A673 (cell line): ENCODE results near the gene DNAJB12. TPM values are rescaled to one million over a fixed set of nuclear protein-coding genes. Genes with fewer than 3 reads are reported as not detected.

Experiments
- BruUV-seq: library from RNA; stranded (reverse); fragments of 400-500 nt; replicated peaks from 2 replicates; lab custom pipeline; 2021; lab: Mats Ljungman, UMichigan
- CTCF ChIA-PET: fragments of 300-600 bp; sonication (Branson Sonifier 250); formaldehyde crosslinking; loops from one replicate; lab custom pipeline; 2022; ENCODE audit warnings: antibody characterized with exemption; lab: Charles Lee
- POLR2A ChIA-PET: fragments of 300-600 bp; sonication (Branson Sonifier 250); formaldehyde crosslinking; loops from one replicate; lab custom pipeline; 2022; ENCODE audit warnings: antibody characterized with exemption; ENCODE audit not compliant: low non-redundant PET; lab: Charles Lee
- DNase-seq: peaks from one replicate; pipeline ENCODE4 v3.0.0-alpha.2; 2015; ENCODE audit warnings: low spot score
- H3K27ac ChIP-seq: fragments of 200-600 bp; sonication (generic); 2 replicates; pipeline ENCODE4 v1.5.1; 2016; ENCODE audit warnings: mixed run types, low read depth, mild to moderate bottlenecking, mixed read lengths, antibody characterized with exemption, low read length; ENCODE audit not compliant: poor library complexity, severe bottlenecking
- H3K27me3 ChIP-seq: fragments of 200-600 bp; sonication (generic); replicated peaks from 2 replicates; pipeline ENCODE4 v1.6.1; 2017; ENCODE audit warnings: mixed run types, low read depth, mild to moderate bottlenecking, mixed read lengths, antibody characterized with exemption, low read length; ENCODE audit not compliant: insufficient read depth, poor library complexity
- H3K36me3 ChIP-seq: fragments of 200-600 bp; sonication (generic); 2 replicates; pipeline ENCODE4 v1.6.1; 2016; ENCODE audit warnings: mixed run types, mild to moderate bottlenecking, mixed read lengths, antibody characterized with exemption, low read length; ENCODE audit not compliant: insufficient read depth, poor library complexity, severe bottlenecking
- H3K4me1 ChIP-seq: fragments of 200-600 bp; sonication (generic); 2 replicates; pipeline ENCODE4 v1.6.1; 2017; ENCODE audit warnings: mixed run types, mild to moderate bottlenecking, mixed read lengths, antibody characterized with exemption, low read length; ENCODE audit not compliant: insufficient read depth, poor library complexity, severe bottlenecking
- H3K4me3 ChIP-seq: fragments of 200-600 bp; sonication (generic); 2 replicates; pipeline ENCODE4 v1.5.1; 2016; ENCODE audit warnings: low read depth, mixed run types, mild to moderate bottlenecking, mixed read lengths, low read length; ENCODE audit not compliant: poor library complexity, severe bottlenecking
- H3K9me3 ChIP-seq: fragments of 200-600 bp; sonication (generic); 2 replicates; pipeline ENCODE4 v1.6.1; 2016; ENCODE audit warnings: mixed run types, low read depth, mild to moderate bottlenecking, mixed read lengths, antibody characterized with exemption, low read length; ENCODE audit not compliant: poor library complexity, severe bottlenecking
- EZH2 ChIP-seq: fragments of 200-600 bp; sonication (generic); IDR thresholded peaks from 2 replicates; pipeline ENCODE4 v1.6.1; 2017; ENCODE audit warnings: borderline replicate concordance, low read depth, mild to moderate bottlenecking, mixed read lengths, antibody characterized with exemption, low read length; ENCODE audit not compliant: poor library complexity, severe bottlenecking
- intact Hi-C: fragments of 100-400 bp; cut with micrococcal nuclease; formaldehyde crosslinking; loops from one replicate; pipeline ENCODE4 v1.10.0; 2022; ENCODE audit not compliant: unreplicated experiment
- total RNA-seq: library from RNA; stranded (reverse); gene quantifications from 2 replicates; pipeline ENCODE4 v1.2.3, GENCODE V29; 2021
- TF ChIP-seq, protein P1 (sequence below): fragments of 300-800, 200-600 bp; sonication (generic); conservative IDR thresholded peaks from 2 replicates; pipeline ENCODE4 v1.5.1; 2017; ENCODE audit warnings: low read depth, mild to moderate bottlenecking, antibody characterized with exemption, low read length, moderate library complexity, mixed read lengths

The DNAJB12 gene
- total RNA-seq, 1 experiment from 2014 or later = 29.5 TPM

DNA sequence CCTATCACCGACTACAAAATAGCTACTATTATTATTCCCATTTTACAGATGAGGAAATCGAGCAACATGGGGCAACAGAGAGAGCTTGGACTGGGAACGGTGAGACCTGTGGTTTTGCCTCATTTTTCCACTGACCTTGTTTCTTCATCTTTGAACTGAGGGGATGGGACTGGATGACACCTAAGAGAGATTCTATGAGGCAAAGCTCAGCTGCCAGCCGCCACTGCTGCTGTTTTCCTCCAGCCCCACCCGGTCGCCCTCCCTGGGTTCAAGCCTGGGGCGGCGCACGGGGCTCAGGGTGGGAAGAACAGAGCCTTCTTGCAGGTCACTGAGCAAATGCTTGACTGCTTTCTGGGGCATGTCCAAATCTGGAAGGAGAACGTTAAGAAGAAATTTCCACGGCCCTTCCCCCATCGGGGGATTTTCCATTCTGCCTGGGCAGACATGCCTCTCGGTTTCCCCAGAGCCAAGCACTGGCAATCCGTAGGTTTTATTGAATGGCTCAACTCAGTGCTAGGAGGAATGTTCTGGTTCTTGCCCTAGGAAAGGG is 68.7 kb downstream of the DNAJB12 start:
- BruUV-seq = no TSS peak
- TF ChIP-seq, protein P1, sequence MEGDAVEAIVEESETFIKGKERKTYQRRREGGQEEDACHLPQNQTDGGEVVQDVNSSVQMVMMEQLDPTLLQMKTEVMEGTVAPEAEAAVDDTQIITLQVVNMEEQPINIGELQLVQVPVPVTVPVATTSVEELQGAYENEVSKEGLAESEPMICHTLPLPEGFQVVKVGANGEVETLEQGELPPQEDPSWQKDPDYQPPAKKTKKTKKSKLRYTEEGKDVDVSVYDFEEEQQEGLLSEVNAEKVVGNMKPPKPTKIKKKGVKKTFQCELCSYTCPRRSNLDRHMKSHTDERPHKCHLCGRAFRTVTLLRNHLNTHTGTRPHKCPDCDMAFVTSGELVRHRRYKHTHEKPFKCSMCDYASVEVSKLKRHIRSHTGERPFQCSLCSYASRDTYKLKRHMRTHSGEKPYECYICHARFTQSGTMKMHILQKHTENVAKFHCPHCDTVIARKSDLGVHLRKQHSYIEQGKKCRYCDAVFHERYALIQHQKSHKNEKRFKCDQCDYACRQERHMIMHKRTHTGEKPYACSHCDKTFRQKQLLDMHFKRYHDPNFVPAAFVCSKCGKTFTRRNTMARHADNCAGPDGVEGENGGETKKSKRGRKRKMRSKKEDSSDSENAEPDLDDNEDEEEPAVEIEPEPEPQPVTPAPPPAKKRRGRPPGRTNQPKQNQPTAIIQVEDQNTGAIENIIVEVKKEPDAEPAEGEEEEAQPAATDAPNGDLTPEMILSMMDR = no peak
- TF ChIP-seq EZH2 = no peak
- POLR2A ChIA-PET = no interaction called here

DNA sequence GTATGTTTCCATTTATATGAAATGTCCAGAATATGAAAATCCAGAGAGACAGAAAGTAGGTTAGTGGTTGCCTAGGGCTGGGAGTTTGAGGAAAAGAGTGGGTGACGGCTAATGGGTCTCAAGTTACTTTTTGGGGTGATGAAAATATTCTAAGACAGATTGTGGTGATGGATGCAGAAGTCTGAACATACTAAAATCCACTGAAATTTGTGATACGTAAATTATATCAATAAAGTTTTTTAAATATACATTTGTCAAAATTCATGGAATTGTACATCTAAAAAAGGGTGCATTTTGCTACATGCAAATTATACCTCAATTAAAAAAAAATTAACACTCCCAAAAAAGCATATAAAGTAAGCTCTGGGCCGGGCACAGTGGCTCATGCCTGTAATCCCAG is 71.6 kb downstream of the DNAJB12 start:
- Histone ChIP-seq H3K4me3 (no peak overlapping the region), H3K27me3 (no peaks in the 10 kb centered on the region), H3K4me1 (no peaks in the 10 kb centered on the region), H3K36me3 (no peaks in the 10 kb centered on the region), H3K27ac (no peak overlapping the region), H3K9me3 (no peaks in the 10 kb centered on the region)
- BruUV-seq = no TSS peak
- no peak for TF ChIP-seq EZH2
- TF ChIP-seq, protein P1 = no peak
- no peak for DNase-seq
- intact Hi-C loops = no loop called here
- CTCF ChIA-PET = interaction anchor here (0.6 kb wide), 1 partner anchor 27 kb away, joined by 6 read pairs; no protein-coding TSS in a partner anchor
- POLR2A ChIA-PET = interaction anchor here (0.7 kb wide), 1 partner anchor 26 kb away, joined by 4 read pairs; no protein-coding TSS in a partner anchor

More for the DNA sequence above, 68.7 kb downstream of the DNAJB12 start:
- intact Hi-C loops = no loop called here
- Histone ChIP-seq H3K27me3 (no peaks in the 10 kb centered on the region), H3K36me3 (no peaks in the 10 kb centered on the region), H3K4me1 (no peaks in the 10 kb centered on the region), H3K4me3 (no peak overlapping the region), H3K27ac (no peak overlapping the region), H3K9me3 (no peaks in the 10 kb centered on the region)
- DNase-seq = no peak
- CTCF ChIA-PET = no interaction called here

Other genes with a start within 250 kb of the DNAJB12 start
- 57.6 and 62.5 TPM in 2 replicates for gene ANAPC16, start 138.9 kb downstream of the DNAJB12 start, total RNA-seq
- 40.2 and 43.1 TPM in 2 replicates for gene ASCC1, start 138.6 kb downstream of the DNAJB12 start, total RNA-seq
- gene DDIT4, start 81.0 kb downstream of the DNAJB12 start, total RNA-seq = 20.7 and 39.6 TPM in 2 replicates